GM12878 (cell line): ENCODE measurements around the gene NUP85. TPM values are rescaled to one million over a fixed set of nuclear protein-coding genes. Genes with fewer than 3 reads are reported as not detected.
A peak's percentile ranks its signal among the peaks of the same experiment; 100 is the strongest.

Experiments
- ASH2L ChIP-seq: fragments of 300-600, 200-600 bp; sonication (generic); IDR thresholded peaks from 2 replicates; pipeline ENCODE4 v1.6.1; 2017; ENCODE audit warnings: low read depth, mild to moderate bottlenecking, borderline replicate concordance
- ATF2 ChIP-seq: IDR thresholded peaks from 2 replicates; pipeline ENCODE4 v1.6.1; 2012; ENCODE audit warnings: low read length, inconsistent platforms
- ATF3 ChIP-seq: IDR thresholded peaks from 2 replicates; pipeline ENCODE4 v1.6.1; 2011; ENCODE audit warnings: low read depth, mild to moderate bottlenecking, low read length, moderate library complexity, borderline replicate concordance; ENCODE audit errors: extremely low read depth
- BCL3 ChIP-seq: IDR thresholded peaks from 2 replicates; pipeline ENCODE4 v1.6.1; 2011; ENCODE audit warnings: borderline replicate concordance, low read depth, mild to moderate bottlenecking, moderate library complexity, low read length; ENCODE audit not compliant: insufficient read depth, poor library complexity, severe bottlenecking
- BMI1 ChIP-seq: fragments of 450-650 bp; IDR thresholded peaks from 2 replicates; pipeline ENCODE4 v1.6.1; 2016; ENCODE audit warnings: mild to moderate bottlenecking, moderate library complexity, borderline replicate concordance
- CBX5 ChIP-seq: sonication (generic); IDR thresholded peaks from 2 replicates; pipeline ENCODE4 v1.6.1; 2016; ENCODE audit warnings: low read depth, moderate library complexity, mild to moderate bottlenecking, inconsistent platforms
- CEBPB ChIP-seq, 2 experiments: fragments of 150-350 bp in 1 of 2; IDR thresholded peaks; 2 replicates each; pipeline ENCODE4 v1.6.1; 2012 to 2014; ENCODE audit warnings: low read depth in 2 of 2, low read length in 2 of 2, borderline replicate concordance in 1 of 2, inconsistent platforms in 1 of 2
- ESRRA ChIP-seq: IDR thresholded peaks from 2 replicates; pipeline ENCODE4 v1.6.1; 2012; ENCODE audit warnings: mild to moderate bottlenecking, low read length, improper control_type of control experiment
- GABPA ChIP-seq: IDR thresholded peaks from 2 replicates; pipeline ENCODE4 v1.6.1; 2014; ENCODE audit warnings: antibody characterized with exemption, low read depth, mild to moderate bottlenecking, inconsistent platforms
- HSF1 ChIP-seq: fragments of 150-350 bp; IDR thresholded peaks from 2 replicates; pipeline ENCODE4 v1.6.1; 2014; ENCODE audit warnings: mild to moderate bottlenecking, low read depth, low read length
- KAT2A ChIP-seq: conservative IDR thresholded peaks from 2 replicates; pipeline ENCODE4 v1.6.1; 2011; ENCODE audit warnings: low read depth, low read length; ENCODE audit not compliant: control insufficient read depth
- PAX8 ChIP-seq: fragments of 450-650 bp; IDR thresholded peaks from 2 replicates; pipeline ENCODE4 v1.6.1; 2017; ENCODE audit warnings: mild to moderate bottlenecking, moderate library complexity
- PML ChIP-seq: IDR thresholded peaks from 2 replicates; pipeline ENCODE4 v1.6.1; 2012; ENCODE audit warnings: low read length, inconsistent platforms
- RAD51 ChIP-seq: fragments of 450-650 bp; IDR thresholded peaks from 2 replicates; pipeline ENCODE4 v1.6.1; 2016; ENCODE audit warnings: moderate library complexity, mild to moderate bottlenecking, inconsistent platforms
- RB1 ChIP-seq: fragments of 450-650 bp; formaldehyde crosslinking; IDR thresholded peaks from 2 replicates; pipeline ENCODE4 v1.6.1; 2017; ENCODE audit warnings: mild to moderate bottlenecking, borderline replicate concordance
- RUNX3 ChIP-seq: IDR thresholded peaks from 2 replicates; pipeline ENCODE4 v1.6.1; 2012; ENCODE audit warnings: low read length, inconsistent platforms
- SREBF2 ChIP-seq: IDR thresholded peaks from 2 replicates; pipeline ENCODE4 v1.6.1; 2012; ENCODE audit warnings: mild to moderate bottlenecking, low read length
- SUPT20H ChIP-seq: IDR thresholded peaks from 2 replicates; pipeline ENCODE4 v1.6.1; 2011; ENCODE audit warnings: low read depth, mild to moderate bottlenecking, low read length, moderate library complexity, borderline replicate concordance; ENCODE audit not compliant: control insufficient read depth
- ZBTB11 ChIP-seq: fragments of 450-650 bp; formaldehyde crosslinking; IDR thresholded peaks from 2 replicates; pipeline ENCODE4 v1.5.0; 2022; ENCODE audit warnings: mild to moderate bottlenecking, missing genetic modification characterization
- ZNF274 ChIP-seq: IDR thresholded peaks from one replicate; pipeline ENCODE4 v1.8.0; 2011; ENCODE audit not compliant: insufficient read length, insufficient read depth
- polyA plus RNA-seq, 11 experiments: library from polyadenylated mRNA; depleted of rRNA in 4 of 11; unstranded in 6 of 11; stranded (reverse) in 5 of 11; fragments of >200 nt; fragmentation: Nextera tagmentation in 4 of 11; fragmentation: Illumina TruSeq in 1 of 11; extraction: Ambion mirVana in 4 of 11; extraction: Trizol in 1 of 11; gene quantifications; 1 replicate in 1 of 11; 2 replicates in 10 of 11; pipeline versions ENCODE4 v1.2.1 to v1.2.3, GENCODE V29; 2011 to 2016; ENCODE audit warnings: inconsistent platforms in 2 of 11, missing spikeins in 2 of 11, low read depth in 1 of 11
- total RNA-seq, 4 experiments: library from RNA; depleted of rRNA in 3 of 4; stranded (reverse); fragments of >200 nt in 3 of 4; fragmentation: Illumina TruSeq in 1 of 4; extraction: Trizol in 1 of 4; gene quantifications; 2 replicates each; pipeline versions ENCODE4 v1.2.1 to v1.2.3, GENCODE V29; 2013 to 2021

NUP85 gene
- total and polyA plus RNA-seq, 10 of the 15 experiments (the other 5 are each of a cell fraction or from before 2014, with no cell fraction given), result 54.0 to 135 (median 95.4) TPM

- TF ChIP-seq ZBTB11 (CRISPR knock-in tag) (no peak), PML (0 out of 2 replicates have a peak, but pooled peaks have one; percentile 16), ATF2 (no peak), SUPT20H (no peak), ASH2L (0 out of 2 replicates have a peak, but pooled peaks have one; percentile 47), RAD51 (no peak), CBX5 (no peak), GABPA (no peak), RUNX3 (no peak), SREBF2 (no peak), KAT2A (no peak), CEBPB (IDR thresholded peaks at IDR 0.05; ENCODE audit: borderline replicate concordance in 1 of 2, low read depth in 2 of 2, low read length in 2 of 2) (0 out of 4 replicates have a peak, but pooled peaks of 1 of the 2 experiments have one; percentile 31), RB1 (peak; percentile 16; the same call in 1 of the 2 replicates), PAX8 (peak; percentile 71; the same call in 1 of the 2 replicates), ESRRA (no peak), BMI1 (no peak), HSF1 (no peak), BCL3 (no peak), ZNF274 (no peak), ATF3 (no peak)
Observed at GRCh38 chr17:75182569-75183436, 22.7 kb upstream of the NUP85 start, which contains the start of gene SUMO2 (continued).
